Smooth muscle cell (in vitro differentiated cells): Measurements from ENCODE around the gene IRS1. TPM values are rescaled to one million over a fixed set of nuclear protein-coding genes. Genes with fewer than 3 reads are reported as not detected.

Source experiments
- DNase-seq: peaks from one replicate; lab custom pipeline; 2025; ENCODE audit not compliant: unreplicated experiment; lab: John Stamatoyannopoulos, UW
- H2AFZ ChIP-seq: fragments of 200-600 bp; sonication (generic); 2 replicates; pipeline ENCODE4 v1.6.0; 2016; ENCODE audit warnings: antibody characterized with exemption, low read depth, mild to moderate bottlenecking
- H3F3A ChIP-seq: fragments of 200-600 bp; sonication (generic); 2 replicates; pipeline ENCODE4 v1.6.0; 2017; ENCODE audit warnings: antibody characterized with exemption, low read depth
- H3K27ac ChIP-seq: fragments of 200-600 bp; sonication (generic); 2 replicates; pipeline ENCODE4 v1.5.1; 2016; ENCODE audit warnings: low read depth, mild to moderate bottlenecking
- H3K27me3 ChIP-seq: fragments of 200-600 bp; sonication (generic); 2 replicates; pipeline ENCODE4 v1.6.1; 2016; ENCODE audit warnings: low read depth, mild to moderate bottlenecking
- H3K36me3 ChIP-seq: fragments of 200-600 bp; sonication (generic); 2 replicates; pipeline ENCODE4 v1.5.1; 2016; ENCODE audit warnings: low read depth
- H3K4me1 ChIP-seq: fragments of 200-600 bp; sonication (generic); 2 replicates; pipeline ENCODE4 v1.5.1; 2016; ENCODE audit warnings: low read depth
- H3K4me2 ChIP-seq: fragments of 200-600 bp; sonication (generic); 2 replicates; pipeline ENCODE4 v1.6.0; 2016; ENCODE audit warnings: mild to moderate bottlenecking
- H3K4me3 ChIP-seq: fragments of 200-600 bp; sonication (generic); 2 replicates; pipeline ENCODE4 v1.5.1; 2016; ENCODE audit warnings: mild to moderate bottlenecking
- H3K79me2 ChIP-seq: fragments of 200-600 bp; sonication (generic); 2 replicates; pipeline ENCODE4 v1.6.0; 2016; ENCODE audit warnings: low read depth, mild to moderate bottlenecking
- H3K9ac ChIP-seq: fragments of 200-600 bp; sonication (generic); 2 replicates; pipeline ENCODE4 v1.6.0; 2016; ENCODE audit warnings: low read depth
- H3K9me3 ChIP-seq: fragments of 200-600 bp; sonication (generic); replicated peaks from 2 replicates; pipeline ENCODE4 v1.5.1; 2016; ENCODE audit warnings: low read depth
- H4K20me1 ChIP-seq: fragments of 200-600 bp; sonication (generic); 2 replicates; pipeline ENCODE4 v1.6.0; 2016; ENCODE audit warnings: low read depth
- WGBS: methylation state at CpG from one replicate; pipeline ENCODE4 v1.1.7; 2016; ENCODE audit warnings: low lambda C conversion rate; 5-methylcytosine and 5-hydroxymethylcytosine counted together
- polyA plus RNA-seq: library from polyadenylated mRNA; unstranded; fragments of >200 nt; fragmentation: Nextera tagmentation; extraction: Ambion mirVana; gene quantifications from 2 replicates; pipeline ENCODE4 v1.2.1, GENCODE V29; 2016
- total RNA-seq: library from RNA; depleted of rRNA; stranded (reverse); fragments of >200 nt; gene quantifications from 2 replicates; pipeline ENCODE4 v1.2.3, GENCODE V29; 2014
- TF ChIP-seq, protein P1 (sequence below): fragments of 200-600 bp; sonication (generic); IDR thresholded peaks from 2 replicates; pipeline ENCODE4 v1.5.1; 2017; ENCODE audit warnings: borderline replicate concordance, mild to moderate bottlenecking, antibody characterized with exemption; ENCODE audit not compliant: insufficient read depth, poor library complexity, severe bottlenecking

The IRS1 gene
- total and polyA plus RNA-seq, 2 experiments from 2014 or later = 8.6 to 14.6 TPM

DNA sequence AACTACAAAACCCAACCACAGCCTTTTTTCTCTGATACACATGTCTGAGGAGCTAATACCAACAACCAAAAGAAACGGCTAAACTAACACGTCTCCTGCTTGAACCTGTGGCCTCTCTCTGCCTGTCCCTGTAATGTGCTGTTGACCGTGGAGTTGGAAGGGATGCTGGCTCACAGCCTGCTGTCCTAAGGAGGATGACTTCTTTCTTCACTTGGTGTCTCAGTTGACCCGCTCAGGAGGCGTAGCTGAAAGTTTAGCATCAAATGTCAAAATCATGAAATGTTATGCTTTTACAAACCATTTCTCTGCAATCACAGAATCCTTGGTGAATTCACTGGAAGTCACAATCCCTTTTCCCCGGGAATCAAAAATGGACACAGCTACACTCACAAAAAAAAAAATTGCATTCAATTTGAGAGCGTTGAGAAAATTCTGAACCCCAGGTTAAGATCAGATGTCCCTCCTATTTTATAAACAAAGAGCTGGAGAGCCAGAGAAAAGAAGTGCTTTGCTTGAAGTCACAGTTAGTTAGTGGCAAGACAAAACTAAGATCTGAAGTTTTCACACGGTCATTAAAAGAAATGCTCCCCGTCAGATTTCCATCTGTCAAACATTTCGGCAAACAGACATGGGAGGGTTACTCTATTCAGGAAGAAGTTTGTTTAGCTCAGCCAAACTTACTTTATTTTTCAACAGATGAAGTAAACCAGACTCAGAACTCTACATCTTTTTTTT is 74.3 kb downstream of the IRS1 start:
- Histone ChIP-seq H3K27ac (peak overlapping the region; percentile 21), H3K36me3 (no peaks in the 10 kb centered on the region), H4K20me1 (no peaks in the 10 kb centered on the region), H3K4me2 (peak overlapping the region; percentile 77), H3K27me3 (no peaks in the 10 kb centered on the region), H3K9me3 (no peaks in the 10 kb centered on the region), H3K4me1 (peaks cover 14% of the 10 kb centered on the region), H3F3A (no peaks in the 10 kb centered on the region), H3K4me3 (peak overlapping the region; percentile 15), H2AFZ (peak overlapping the region; percentile 78), H3K9ac (no peak overlapping the region), H3K79me2 (no peaks in the 10 kb centered on the region)
- DNase-seq = no peak
- TF ChIP-seq, protein P1, sequence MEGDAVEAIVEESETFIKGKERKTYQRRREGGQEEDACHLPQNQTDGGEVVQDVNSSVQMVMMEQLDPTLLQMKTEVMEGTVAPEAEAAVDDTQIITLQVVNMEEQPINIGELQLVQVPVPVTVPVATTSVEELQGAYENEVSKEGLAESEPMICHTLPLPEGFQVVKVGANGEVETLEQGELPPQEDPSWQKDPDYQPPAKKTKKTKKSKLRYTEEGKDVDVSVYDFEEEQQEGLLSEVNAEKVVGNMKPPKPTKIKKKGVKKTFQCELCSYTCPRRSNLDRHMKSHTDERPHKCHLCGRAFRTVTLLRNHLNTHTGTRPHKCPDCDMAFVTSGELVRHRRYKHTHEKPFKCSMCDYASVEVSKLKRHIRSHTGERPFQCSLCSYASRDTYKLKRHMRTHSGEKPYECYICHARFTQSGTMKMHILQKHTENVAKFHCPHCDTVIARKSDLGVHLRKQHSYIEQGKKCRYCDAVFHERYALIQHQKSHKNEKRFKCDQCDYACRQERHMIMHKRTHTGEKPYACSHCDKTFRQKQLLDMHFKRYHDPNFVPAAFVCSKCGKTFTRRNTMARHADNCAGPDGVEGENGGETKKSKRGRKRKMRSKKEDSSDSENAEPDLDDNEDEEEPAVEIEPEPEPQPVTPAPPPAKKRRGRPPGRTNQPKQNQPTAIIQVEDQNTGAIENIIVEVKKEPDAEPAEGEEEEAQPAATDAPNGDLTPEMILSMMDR = no peak
- WGBS = 56% methylated on average over 10 of the region's 10 CpGs

DNA sequence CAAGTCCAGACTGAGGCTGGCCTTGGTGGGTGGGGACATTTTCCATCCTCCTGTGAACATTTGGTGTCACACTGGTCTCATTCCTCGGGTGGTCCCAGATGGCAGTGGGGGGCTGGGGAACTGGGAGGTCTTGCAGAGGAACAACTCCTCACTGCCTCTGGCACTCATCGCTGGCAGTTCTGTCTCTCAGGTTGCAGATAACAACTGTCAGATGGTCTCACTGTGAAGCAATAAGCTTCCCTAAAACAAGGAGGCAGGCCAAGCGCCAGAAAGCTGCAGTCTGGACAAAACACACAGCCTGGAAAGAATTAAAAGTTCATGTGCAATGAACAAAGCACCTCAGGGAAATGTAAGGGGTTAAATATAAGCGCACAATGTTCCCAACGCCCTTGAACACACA is 78.1 kb downstream of the IRS1 start:
- Histone ChIP-seq H2AFZ (no peak overlapping the region), H3K27me3 (no peaks in the 10 kb centered on the region), H3K79me2 (no peaks in the 10 kb centered on the region), H3F3A (no peaks in the 10 kb centered on the region), H3K9ac (no peak overlapping the region), H3K9me3 (no peaks in the 10 kb centered on the region), H3K4me3 (no peak overlapping the region), H3K36me3 (no peaks in the 10 kb centered on the region), H3K27ac (no peak overlapping the region), H3K4me2 (no peak overlapping the region), H4K20me1 (no peaks in the 10 kb centered on the region), H3K4me1 (peaks cover 11% of the 10 kb centered on the region)
- DNase-seq = no peak
- TF ChIP-seq, protein P1 = no peak
- WGBS = 49% methylated on average over 5 of the region's 5 CpGs

DNA sequence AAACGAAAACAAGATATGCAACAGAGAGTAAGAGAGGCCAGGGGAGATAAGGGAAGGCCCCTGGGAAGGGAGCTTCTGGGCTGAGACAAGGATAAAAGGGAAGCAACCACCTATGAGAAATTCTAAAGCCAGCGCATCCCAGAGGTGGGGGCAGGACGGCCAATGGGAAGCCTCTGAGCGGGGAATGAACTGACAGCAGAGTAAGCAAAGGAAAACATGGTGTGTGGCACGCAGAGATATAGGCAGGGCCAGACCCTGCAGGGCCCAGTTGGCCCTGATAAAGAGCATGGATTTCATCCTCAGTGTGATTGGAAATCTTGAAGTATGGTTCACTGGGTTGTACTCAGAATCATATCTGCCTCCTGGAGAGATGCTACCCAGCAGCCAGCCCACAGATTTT is 78.7 kb downstream of the IRS1 start:
- Histone ChIP-seq H4K20me1 (no peaks in the 10 kb centered on the region), H3F3A (no peaks in the 10 kb centered on the region), H3K27ac (no peak overlapping the region), H3K27me3 (no peaks in the 10 kb centered on the region), H3K9ac (no peak overlapping the region), H3K4me2 (no peak overlapping the region), H3K79me2 (no peaks in the 10 kb centered on the region), H2AFZ (no peak overlapping the region), H3K9me3 (no peaks in the 10 kb centered on the region), H3K36me3 (no peaks in the 10 kb centered on the region), H3K4me3 (no peak overlapping the region), H3K4me1 (peaks cover 8% of the 10 kb centered on the region)
- WGBS = 42% methylated on average over 5 of the region's 5 CpGs
- TF ChIP-seq, protein P1 = no peak
- no peak for DNase-seq

DNA sequence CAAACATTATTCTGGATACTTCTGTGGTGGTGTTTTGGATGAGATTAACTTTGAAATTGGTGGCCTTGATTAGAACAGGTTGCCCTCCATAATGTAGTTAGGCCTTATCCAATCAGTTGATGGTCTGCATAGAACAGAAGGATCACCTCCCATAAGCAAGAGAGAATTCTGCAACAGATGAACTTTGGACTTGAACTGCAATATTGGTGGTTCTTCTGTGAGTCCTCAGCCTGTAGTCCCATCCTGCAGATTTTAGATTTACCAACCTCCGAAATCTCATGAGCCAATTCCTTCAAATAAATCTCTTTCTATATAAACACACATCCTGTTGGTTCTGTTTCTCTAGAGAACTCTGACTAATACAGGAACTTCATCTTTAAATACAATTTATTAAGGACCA is 81.9 kb downstream of the IRS1 start:
- 86% methylated on average over 1 of the region's 1 CpG for WGBS
- H3K4me2 ChIP-seq = no peak overlapping the region
- no peak overlapping the region for H2AFZ ChIP-seq
- no peak overlapping the region for H3K27ac ChIP-seq
- H3K4me1 ChIP-seq = no peaks in the 10 kb centered on the region
- no peaks in the 10 kb centered on the region for H3K9me3 ChIP-seq
- no peak overlapping the region for H3K9ac ChIP-seq
- no peaks in the 10 kb centered on the region for H3K27me3 ChIP-seq
- no peaks in the 10 kb centered on the region for H4K20me1 ChIP-seq
- no peak overlapping the region for H3K4me3 ChIP-seq
- H3K79me2 ChIP-seq = no peaks in the 10 kb centered on the region
- H3K36me3 ChIP-seq = no peaks in the 10 kb centered on the region
- TF ChIP-seq, protein P1 = no peak
- no peaks in the 10 kb centered on the region for H3F3A ChIP-seq
- DNase-seq = no peak
